ENCODE results near the gene KRABD2.

The KRABD2 gene

GRCh38 chr17:8392674-8393469 lies 16.4 kb upstream of the KRABD2 start:
- H3K79me2 ChIP-seq (ENCODE audit: insufficient read depth, low read length): no peaks in the 10 kb centered on the region
- H2BK12ac ChIP-seq (ENCODE audit: insufficient read length, low read depth, low read length): no peak overlapping the region
- no peaks in the 10 kb centered on the region for H3K23me2 ChIP-seq (ENCODE audit: insufficient read length, low read depth, low read length, poor library complexity, severe bottlenecking)
- H4K91ac ChIP-seq (ENCODE audit: insufficient read length, low read depth, low read length): no peak overlapping the region
- H2BK120ac ChIP-seq (ENCODE audit: low read depth, low read length, poor library complexity, severe bottlenecking): no peak overlapping the region
- no peak overlapping the region for H3K27ac Mint-ChIP-seq
- H4K20me1 ChIP-seq (ENCODE audit: control insufficient read depth, insufficient read depth, insufficient read length): no peaks in the 10 kb centered on the region
- H3K9me3 ChIP-seq (ENCODE audit: control insufficient read depth, low read depth, low read length): no peaks in the 10 kb centered on the region
- H3K4me1 ChIP-seq (ENCODE audit: insufficient read depth, low read length): no peaks in the 10 kb centered on the region; the same call in 1 of the 2 replicates
- DNase-seq: no peak
- H3K9me3 Mint-ChIP-seq: no peaks in the 10 kb centered on the region
- H3K56ac ChIP-seq (ENCODE audit: insufficient read length, low read depth, low read length): no peak overlapping the region
- no peak overlapping the region for H2BK20ac ChIP-seq (ENCODE audit: low read depth, low read length, poor library complexity, severe bottlenecking)
- no peak overlapping the region for H3K9ac ChIP-seq (ENCODE audit: extremely low read depth, insufficient read length, low read length)
- H3K23ac ChIP-seq (ENCODE audit: insufficient read length, low read depth, low read length): no peak overlapping the region
- no peaks in the 10 kb centered on the region for H3K79me1 ChIP-seq (ENCODE audit: insufficient read depth, low read depth, low read length, poor library complexity, severe bottlenecking)
- H4K5ac ChIP-seq (ENCODE audit: insufficient read length, low read depth, low read length): no peak overlapping the region
- WGBS (ENCODE audit: extremely low coverage, insufficient read length, low lambda C conversion rate): no CpG with 5 or more reads among the region's 46 CpGs
- H3K14ac ChIP-seq (ENCODE audit: insufficient read depth, low read length): peak overlapping the region; percentile 5; the same call in 1 of the 2 replicates
- H2BK15ac ChIP-seq (ENCODE audit: low read depth, low read length): no peak overlapping the region
- H3K18ac ChIP-seq (ENCODE audit: insufficient read length, low read depth, low read length): no peak overlapping the region
- no peak for TF ChIP-seq CTCF (conservative IDR thresholded peaks at IDR 0.05)
- H3K4ac ChIP-seq (ENCODE audit: low read depth, low read length): no peak overlapping the region; the same call in 1 of the 2 replicates
- no peak overlapping the region for H2BK5ac ChIP-seq (ENCODE audit: insufficient read length, low read length)
- peaks cover 13 to 15% of the 10 kb centered on the region in 2 experiments for H3K4me1 Mint-ChIP-seq
- H3K36me3 Mint-ChIP-seq (ENCODE audit: insufficient read depth in 1 of 3, low read depth in 3 of 3): no peaks in the 10 kb centered on the region
- H3K27ac ChIP-seq (ENCODE audit: insufficient read length, low read depth, low read length): no peak overlapping the region
- H3T11ph ChIP-seq (ENCODE audit: low read length): no peak overlapping the region
- H2AFZ ChIP-seq (ENCODE audit: low read length): no peak overlapping the region
- H3K27me3 Mint-ChIP-seq (ENCODE audit: low read depth): peaks cover 17% of the 10 kb centered on the region
- H3K4me3 Mint-ChIP-seq: no peak overlapping the region
- no peak overlapping the region for H3K4me2 ChIP-seq (ENCODE audit: insufficient read depth, insufficient read length, low read length)
- peaks cover 3% of the 10 kb centered on the region; the same call in 1 of the 2 replicates for H3K27me3 ChIP-seq (ENCODE audit: insufficient read depth, low read length)
- H4K8ac ChIP-seq (replicated peaks; ENCODE audit: insufficient read length, low read depth, low read length): no peak overlapping the region
- H2AK5ac ChIP-seq (ENCODE audit: insufficient read length, low read length): no peak overlapping the region

Measured in H9 (cell line).